C4-2B (cell line): Measurements from ENCODE around the gene THBS2.

Experiments used
- ZFX ChIP-seq: fragments of 450-650 bp; IDR thresholded peaks from 2 replicates; pipeline ENCODE4 v1.6.1; 2017
- TF ChIP-seq, protein P1 (sequence below): fragments of 450-650 bp; conservative IDR thresholded peaks from 2 replicates; pipeline ENCODE4 v1.5.1; 2017; ENCODE audit warnings: mild to moderate bottlenecking

DNA sequence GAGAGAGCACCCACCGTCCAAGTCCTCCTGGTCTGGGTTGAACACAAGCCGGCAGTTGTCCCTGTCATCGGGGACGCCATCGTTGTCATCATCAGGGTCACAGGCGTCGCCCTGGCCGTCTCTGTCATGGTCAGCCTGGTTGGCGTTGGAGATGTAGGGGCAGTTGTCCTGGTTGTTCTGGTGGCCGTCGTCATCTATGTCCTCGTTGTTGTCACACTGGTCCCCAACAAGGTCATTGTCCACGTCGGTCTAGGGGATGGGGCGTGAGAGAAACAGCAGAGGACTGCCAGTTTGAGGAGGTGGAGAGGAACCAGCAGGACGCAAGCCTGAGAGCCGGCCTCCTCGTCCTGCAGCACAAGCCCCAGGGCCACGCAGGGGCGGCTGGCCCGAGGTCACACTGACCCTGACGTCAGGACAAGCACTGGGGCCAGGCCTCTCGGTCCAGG, 28.5 kb downstream of the THBS2 start:
- TF ChIP-seq, protein P1, sequence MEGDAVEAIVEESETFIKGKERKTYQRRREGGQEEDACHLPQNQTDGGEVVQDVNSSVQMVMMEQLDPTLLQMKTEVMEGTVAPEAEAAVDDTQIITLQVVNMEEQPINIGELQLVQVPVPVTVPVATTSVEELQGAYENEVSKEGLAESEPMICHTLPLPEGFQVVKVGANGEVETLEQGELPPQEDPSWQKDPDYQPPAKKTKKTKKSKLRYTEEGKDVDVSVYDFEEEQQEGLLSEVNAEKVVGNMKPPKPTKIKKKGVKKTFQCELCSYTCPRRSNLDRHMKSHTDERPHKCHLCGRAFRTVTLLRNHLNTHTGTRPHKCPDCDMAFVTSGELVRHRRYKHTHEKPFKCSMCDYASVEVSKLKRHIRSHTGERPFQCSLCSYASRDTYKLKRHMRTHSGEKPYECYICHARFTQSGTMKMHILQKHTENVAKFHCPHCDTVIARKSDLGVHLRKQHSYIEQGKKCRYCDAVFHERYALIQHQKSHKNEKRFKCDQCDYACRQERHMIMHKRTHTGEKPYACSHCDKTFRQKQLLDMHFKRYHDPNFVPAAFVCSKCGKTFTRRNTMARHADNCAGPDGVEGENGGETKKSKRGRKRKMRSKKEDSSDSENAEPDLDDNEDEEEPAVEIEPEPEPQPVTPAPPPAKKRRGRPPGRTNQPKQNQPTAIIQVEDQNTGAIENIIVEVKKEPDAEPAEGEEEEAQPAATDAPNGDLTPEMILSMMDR, result no peak
- TF ChIP-seq ZFX, result no peak
